Measurements from ENCODE around the gene TAF1A. TPM values are rescaled to one million over a fixed set of nuclear protein-coding genes. Genes with fewer than 3 reads are reported as not detected.

TAF1A gene
- total RNA-seq, 1 donor from 2014 or later, result 2.0 TPM

DNA sequence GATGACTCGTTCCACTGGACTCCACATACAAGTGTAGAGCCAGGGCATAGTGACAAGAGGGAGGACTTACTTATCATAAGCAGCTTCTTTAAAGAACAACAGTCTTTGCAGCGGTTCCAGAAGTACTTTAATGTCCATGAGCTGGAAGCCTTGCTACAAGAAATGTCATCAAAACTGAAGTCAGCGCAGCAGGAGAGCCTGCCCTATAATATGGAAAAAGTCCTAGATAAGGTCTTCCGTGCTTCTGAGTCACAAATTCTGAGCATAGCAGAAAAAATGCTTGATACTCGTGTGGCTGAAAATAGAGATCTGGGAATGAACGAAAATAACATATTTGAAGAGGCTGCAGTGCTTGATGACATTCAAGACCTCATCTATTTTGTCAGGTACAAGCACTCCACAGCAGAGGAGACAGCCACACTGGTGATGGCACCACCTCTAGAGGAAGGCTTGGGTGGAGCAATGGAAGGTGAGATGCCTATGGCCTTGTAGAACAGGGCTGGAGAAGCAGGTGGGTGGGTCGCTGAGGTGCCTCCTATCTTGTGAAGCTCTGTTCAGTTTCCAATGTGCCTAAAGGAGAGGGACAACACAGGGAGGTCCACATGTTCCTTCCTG lies 40.3 kb upstream of the TAF1A start:
- DNase-seq (ENCODE audit: extremely low spot score in 2 of 2), result no peak
- intact Hi-C loops (cut with DNase I), result no loop called here
- Histone ChIP-seq H3K9me3 (no peaks in the 10 kb centered on the region), H3K27ac (no peak overlapping the region), H3K36me3 (peaks cover 0 to 63% of the 10 kb centered on the region in 2 donors), H3K27me3 (no peaks in the 10 kb centered on the region), H3K4me3 (no peak overlapping the region), H3K4me1 (no peaks in the 10 kb centered on the region)
- TF ChIP-seq POLR2AphosphoS5 (IDR thresholded peaks at IDR 0.05; ENCODE audit: insufficient read depth in 1 of 2, low read depth in 1 of 2), result no peak
- TF ChIP-seq, protein P1, sequence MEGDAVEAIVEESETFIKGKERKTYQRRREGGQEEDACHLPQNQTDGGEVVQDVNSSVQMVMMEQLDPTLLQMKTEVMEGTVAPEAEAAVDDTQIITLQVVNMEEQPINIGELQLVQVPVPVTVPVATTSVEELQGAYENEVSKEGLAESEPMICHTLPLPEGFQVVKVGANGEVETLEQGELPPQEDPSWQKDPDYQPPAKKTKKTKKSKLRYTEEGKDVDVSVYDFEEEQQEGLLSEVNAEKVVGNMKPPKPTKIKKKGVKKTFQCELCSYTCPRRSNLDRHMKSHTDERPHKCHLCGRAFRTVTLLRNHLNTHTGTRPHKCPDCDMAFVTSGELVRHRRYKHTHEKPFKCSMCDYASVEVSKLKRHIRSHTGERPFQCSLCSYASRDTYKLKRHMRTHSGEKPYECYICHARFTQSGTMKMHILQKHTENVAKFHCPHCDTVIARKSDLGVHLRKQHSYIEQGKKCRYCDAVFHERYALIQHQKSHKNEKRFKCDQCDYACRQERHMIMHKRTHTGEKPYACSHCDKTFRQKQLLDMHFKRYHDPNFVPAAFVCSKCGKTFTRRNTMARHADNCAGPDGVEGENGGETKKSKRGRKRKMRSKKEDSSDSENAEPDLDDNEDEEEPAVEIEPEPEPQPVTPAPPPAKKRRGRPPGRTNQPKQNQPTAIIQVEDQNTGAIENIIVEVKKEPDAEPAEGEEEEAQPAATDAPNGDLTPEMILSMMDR (IDR thresholded peaks at IDR 0.05), result no peak
- no peak for TF ChIP-seq POLR2A (IDR thresholded peaks at IDR 0.05)

DNA sequence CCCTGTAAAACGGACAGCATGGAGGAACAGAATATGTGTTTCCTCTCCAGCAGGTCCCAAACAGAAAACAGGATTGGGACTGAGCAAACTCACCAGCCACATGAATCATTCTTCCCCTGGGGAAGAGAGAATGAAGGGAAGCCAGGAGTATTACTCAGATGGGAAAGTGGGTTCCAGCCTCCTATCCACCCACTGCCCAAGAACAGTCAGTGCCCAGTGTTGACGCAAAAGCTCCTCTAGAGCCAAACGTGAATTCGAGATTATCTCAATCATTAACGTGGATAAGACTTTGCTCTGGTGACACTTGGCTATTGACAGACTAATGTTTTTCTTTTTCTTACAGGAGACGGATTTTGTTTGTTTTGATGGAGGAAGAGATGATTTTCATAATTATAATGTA lies 37.5 kb upstream of the TAF1A start:
- Histone ChIP-seq H3K9me3 (no peaks in the 10 kb centered on the region), H3K36me3 (peaks cover 0 to 70% of the 10 kb centered on the region in 2 donors), H3K27ac (no peak overlapping the region), H3K4me3 (no peak overlapping the region), H3K4me1 (no peaks in the 10 kb centered on the region), H3K27me3 (no peaks in the 10 kb centered on the region)
- intact Hi-C loops (cut with DNase I), result no loop called here
- no peak for TF ChIP-seq POLR2AphosphoS5 (IDR thresholded peaks at IDR 0.05; ENCODE audit: insufficient read depth in 1 of 2, low read depth in 1 of 2)
- no peak for TF ChIP-seq POLR2A (IDR thresholded peaks at IDR 0.05)
- TF ChIP-seq, protein P1 (IDR thresholded peaks at IDR 0.05), result no peak
- no peak for DNase-seq (ENCODE audit: extremely low spot score in 2 of 2)

DNA sequence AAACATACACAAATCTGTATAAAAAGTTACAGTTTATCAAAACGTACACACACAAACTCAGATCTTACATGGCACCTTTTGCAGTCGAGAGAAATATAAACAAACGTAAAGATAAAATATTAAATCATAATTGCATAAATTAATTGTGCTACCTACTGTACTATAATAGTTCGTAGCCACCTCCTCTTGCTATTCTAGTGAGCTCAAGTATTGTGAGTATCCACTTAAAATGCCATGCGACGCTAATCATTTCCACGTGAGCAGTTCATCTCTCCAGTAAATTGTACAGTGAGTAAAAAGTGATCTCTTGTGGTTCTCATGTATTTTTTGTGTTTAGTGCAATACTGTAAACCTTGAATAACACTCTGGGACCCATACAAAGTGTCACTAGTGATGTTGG lies 34.5 kb upstream of the TAF1A start:
- Histone ChIP-seq H3K27ac (no peak overlapping the region), H3K9me3 (no peaks in the 10 kb centered on the region), H3K4me1 (peaks cover 18% of the 10 kb centered on the region), H3K36me3 (peaks cover 0 to 62% of the 10 kb centered on the region in 2 donors), H3K27me3 (no peaks in the 10 kb centered on the region), H3K4me3 (no peak overlapping the region)
- intact Hi-C loops (cut with DNase I), result no loop called here
- no peak for DNase-seq (ENCODE audit: extremely low spot score in 2 of 2)
- TF ChIP-seq POLR2AphosphoS5 (IDR thresholded peaks at IDR 0.05; ENCODE audit: insufficient read depth in 1 of 2, low read depth in 1 of 2), result no peak
- TF ChIP-seq, protein P1 (IDR thresholded peaks at IDR 0.05), result no peak
- no peak for TF ChIP-seq POLR2A (IDR thresholded peaks at IDR 0.05)

- peaks cover 0 to 57% of the 10 kb centered on the region in 2 donors for H3K36me3 ChIP-seq
- no peaks in the 10 kb centered on the region for H3K27me3 ChIP-seq
- no peak for DNase-seq (ENCODE audit: extremely low spot score in 2 of 2)
- intact Hi-C loops (cut with DNase I), result no loop called here
- TF ChIP-seq POLR2A (IDR thresholded peaks at IDR 0.05) (no peak), POLR2AphosphoS5 (IDR thresholded peaks at IDR 0.05; ENCODE audit: insufficient read depth in 1 of 2, low read depth in 1 of 2) (no peak)
- TF ChIP-seq, protein P1 (IDR thresholded peaks at IDR 0.05), result no peak
- H3K9me3 ChIP-seq, result no peaks in the 10 kb centered on the region
- no peak overlapping the region for H3K4me3 ChIP-seq
- H3K27ac ChIP-seq, result no peak overlapping the region
- peaks cover 23% of the 10 kb centered on the region for H3K4me1 ChIP-seq
These were observed 33.7 kb upstream of the TAF1A start for GRCh38 chr1:222623458-222623857.

GRCh38 chr1:222622765-222623164 lies 33.0 kb upstream of the TAF1A start:
- no peak for DNase-seq (ENCODE audit: extremely low spot score in 2 of 2)
- Histone ChIP-seq H3K27me3 (no peaks in the 10 kb centered on the region), H3K4me3 (no peak overlapping the region), H3K4me1 (peaks cover 23% of the 10 kb centered on the region), H3K27ac (no peak overlapping the region), H3K9me3 (no peaks in the 10 kb centered on the region), H3K36me3 (peaks cover 0 to 50% of the 10 kb centered on the region in 2 donors)
- intact Hi-C loops (cut with DNase I), result no loop called here
- TF ChIP-seq POLR2A (IDR thresholded peaks at IDR 0.05) (no peak), POLR2AphosphoS5 (IDR thresholded peaks at IDR 0.05; ENCODE audit: insufficient read depth in 1 of 2, low read depth in 1 of 2) (no peak)
- TF ChIP-seq, protein P1 (IDR thresholded peaks at IDR 0.05), result no peak

Data from vagina (tissue), 2 donors.